Measurements from ENCODE around the gene PLEKHM3. TPM values are rescaled to one million over a fixed set of nuclear protein-coding genes. Genes with fewer than 3 reads are reported as not detected.

PLEKHM3 gene
- total and polyA plus RNA-seq, 2 of the 13 experiments (the other 11 are each of a cell fraction or from before 2014, with no cell fraction given) = 4.5 to 4.7 TPM

DNA sequence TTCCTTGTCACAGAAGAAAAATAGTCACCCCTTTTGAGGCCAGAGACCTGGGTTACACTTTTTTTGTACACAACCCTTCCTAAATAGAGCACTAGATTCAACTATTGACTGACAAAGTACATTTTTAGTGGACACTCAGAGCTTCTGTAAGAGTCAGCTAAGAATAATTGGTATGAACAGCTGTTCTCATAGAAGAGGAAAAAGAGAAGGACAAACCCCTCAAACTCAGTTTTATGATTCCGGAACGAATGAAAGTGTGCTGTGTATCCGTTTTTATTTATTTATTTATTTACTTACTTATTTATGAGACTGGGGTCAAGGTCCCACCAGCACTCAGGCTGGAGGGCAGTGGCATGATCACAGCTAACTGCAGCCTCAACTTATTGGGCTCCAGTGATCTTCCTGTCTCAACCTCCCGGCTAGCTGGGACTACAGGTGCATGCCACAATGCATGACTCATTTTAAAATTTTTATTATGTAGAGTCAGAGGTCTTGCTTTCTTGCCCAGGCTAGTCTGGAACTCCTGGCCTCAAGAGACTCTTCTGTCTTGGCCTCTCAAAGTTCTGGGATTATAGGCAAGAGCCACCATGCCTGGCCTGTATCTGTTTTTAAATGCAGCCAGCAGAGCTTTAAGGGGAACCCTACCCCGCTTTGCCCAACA, 219.6 kb downstream of the PLEKHM3 start:
- peak; percentile 15; the same call in 1 of the 3 replicates for ATAC-seq
- no peak for FAIRE-seq
- no peak overlapping the region for H2AFZ ChIP-seq (ENCODE audit: low read length)
- TF ChIP-seq SNRNP70 (IDR thresholded peaks at IDR 0.05; ENCODE audit: low read depth, low read length) = no peak
- TF ChIP-seq LRRFIP1 (CRISPR knock-in tag; conservative IDR thresholded peaks at IDR 0.05) = no peak
- no peak for TF ChIP-seq ZNF747 (CRISPR knock-in tag; IDR thresholded peaks at IDR 0.05; ENCODE audit: borderline replicate concordance)
- 0 out of 2 replicates have a peak, but pooled peaks have one; percentile 3 for TF ChIP-seq FOXA3 (CRISPR knock-in tag; IDR thresholded peaks at IDR 0.05)
- TF ChIP-seq FOSL2 (CRISPR knock-in tag; IDR thresholded peaks at IDR 0.05) = peak; percentile 79
- no peak for TF ChIP-seq PAF1 (CRISPR knock-in tag; IDR thresholded peaks at IDR 0.05)
- TF ChIP-seq PHF21A (CRISPR knock-in tag; IDR thresholded peaks at IDR 0.05) = 0 out of 2 replicates have a peak, but pooled peaks have one; percentile 16
- TF ChIP-seq ZNF503 (CRISPR knock-in tag; IDR thresholded peaks at IDR 0.05) = peak; percentile 44; the same call in 1 of the 2 replicates
- peak; percentile 45 for TF ChIP-seq FOXP4 (CRISPR knock-in tag; IDR thresholded peaks at IDR 0.05)
- TF ChIP-seq ZFYVE20 (CRISPR knock-in tag; IDR thresholded peaks at IDR 0.05; ENCODE audit: borderline replicate concordance, low read depth) = no peak
- TF ChIP-seq ZNF800 (CRISPR knock-in tag; IDR thresholded peaks at IDR 0.05) = peak; percentile 39; the same call in 1 of the 2 replicates
- no peak for TF ChIP-seq ZNF326 (CRISPR knock-in tag; IDR thresholded peaks at IDR 0.05; ENCODE audit: borderline replicate concordance)
- TF ChIP-seq FOXP1 (IDR thresholded peaks at IDR 0.05) = no peak
- peak; percentile 44; the same call in 1 of the 2 replicates for TF ChIP-seq FOXP1 (CRISPR knock-in tag; IDR thresholded peaks at IDR 0.05)
- 0 out of 2 replicates have a peak, but pooled peaks have one; percentile 13 for TF ChIP-seq FOSL1 (CRISPR knock-in tag; IDR thresholded peaks at IDR 0.05; ENCODE audit: borderline replicate concordance)
- TF ChIP-seq ELF3 (CRISPR knock-in tag; IDR thresholded peaks at IDR 0.05) = 0 out of 2 replicates have a peak, but pooled peaks have one; percentile 18

More for the DNA sequence above, 219.6 kb downstream of the PLEKHM3 start:
- 41% methylated on average over 5 of the region's 5 CpGs for WGBS (ENCODE audit: low lambda C conversion rate)
- CTCF ChIA-PET (ENCODE audit: low intra/inter-chr PET ratio, low total read pairs) = no interaction called here
- peak; percentile 39 for DNase-seq (ENCODE audit: low spot score)
- POLR2A ChIA-PET = interaction anchor here (0.7 to 2.1 kb wide), 7 partner anchors 14 to 42 kb away, joined by 3 to 12 read pairs (median 4); partner anchors contain the start of gene FZD5
- no peak overlapping the region for H3K9ac ChIP-seq (ENCODE audit: insufficient read depth, low read depth, low read length)
- intact Hi-C loops (cut with micrococcal nuclease; ENCODE audit: unreplicated experiment) = no loop called here
- in situ Hi-C loops (cut with HindIII; ENCODE audit: extremely low pct_ligation_motif_present, low pct_unique_long_range_greater_than_20kb) = no loop called here
- 0 out of 2 replicates have a peak overlapping the region, but pooled peaks have one; percentile 13 for H3K4me2 ChIP-seq (ENCODE audit: low read depth, low read length)
- peaks cover 61% of the 10 kb centered on the region for H3K4me1 ChIP-seq (ENCODE audit: insufficient read depth, low read length)
- peak overlapping the region; percentile 43 for H3K27ac ChIP-seq (ENCODE audit: extremely low read length, insufficient read depth, low read length)
- no peaks in the 10 kb centered on the region for H3K9me3 ChIP-seq (ENCODE audit: low read length)
- no peaks in the 10 kb centered on the region for H3K27me3 ChIP-seq (ENCODE audit: control insufficient read depth in 1 of 2, insufficient read depth in 2 of 2, low read length in 2 of 2)
- no peak overlapping the region for H3K4me3 ChIP-seq (replicated peaks in 1 of 3; ENCODE audit: insufficient read depth in 1 of 3, low read depth in 2 of 3, low read length in 3 of 3)
- BruUV-seq (replicated peaks) = no TSS peak
- no peaks in the 10 kb centered on the region for H3K79me2 ChIP-seq (ENCODE audit: insufficient read depth, low read length)
- no peaks in the 10 kb centered on the region for H3K36me3 ChIP-seq (replicated peaks in 1 of 2; ENCODE audit: control insufficient read depth in 1 of 2, insufficient read depth in 2 of 2, low read length in 2 of 2)
- no peaks in the 10 kb centered on the region for H4K20me1 ChIP-seq (ENCODE audit: insufficient read depth, low read length)

All from HepG2 (cell line).